NCI-H187 treated with DMSO at 0.1 percent for 48 hours (cell line): ENCODE data around the gene DNM3.

Experiments used
- DNase-seq: peaks from one replicate; lab custom pipeline; 2025; lab: John Stamatoyannopoulos, UW

DNM3 gene

DNA sequence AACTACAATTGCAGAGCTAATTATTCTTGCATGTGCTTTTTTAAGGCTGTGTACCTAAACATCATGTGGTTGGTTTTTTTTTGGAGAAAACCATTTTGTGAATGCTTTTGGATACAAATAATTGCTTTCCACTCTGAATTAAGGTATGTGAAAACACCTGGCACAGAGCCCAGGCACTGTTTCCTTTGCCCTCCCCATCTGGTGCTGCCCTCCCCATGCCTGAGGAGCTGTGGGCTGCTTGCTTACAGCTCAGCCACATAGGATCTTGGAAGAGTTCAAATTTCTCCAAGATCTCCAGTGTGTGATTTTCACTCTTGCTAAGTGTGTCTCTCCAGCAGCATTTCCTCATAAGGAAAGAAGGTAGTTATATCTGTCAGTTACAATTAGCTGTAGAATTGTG, 27.8 kb downstream of the DNM3 start:
- DNase-seq, result no peak

DNA sequence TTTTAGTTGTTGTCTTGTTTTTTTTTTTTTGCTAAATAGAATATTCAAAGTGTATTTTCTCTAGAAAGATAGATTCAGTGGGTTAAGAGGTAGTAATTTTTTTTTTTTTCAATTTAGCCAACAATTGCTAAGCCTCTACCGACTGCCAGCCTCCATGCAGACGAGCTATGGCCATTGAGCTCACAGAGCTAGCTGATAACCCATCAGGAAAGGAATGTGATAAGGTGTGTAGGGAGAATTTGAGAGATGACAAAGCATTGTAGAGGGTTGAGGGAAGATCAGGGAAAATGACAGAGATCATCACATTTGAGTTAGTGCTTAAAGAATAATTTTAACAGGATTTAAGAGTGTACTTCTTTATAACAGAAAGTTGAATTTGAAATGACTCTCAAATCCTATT, 30.6 kb downstream of the DNM3 start:
- DNase-seq, result no peak

DNA sequence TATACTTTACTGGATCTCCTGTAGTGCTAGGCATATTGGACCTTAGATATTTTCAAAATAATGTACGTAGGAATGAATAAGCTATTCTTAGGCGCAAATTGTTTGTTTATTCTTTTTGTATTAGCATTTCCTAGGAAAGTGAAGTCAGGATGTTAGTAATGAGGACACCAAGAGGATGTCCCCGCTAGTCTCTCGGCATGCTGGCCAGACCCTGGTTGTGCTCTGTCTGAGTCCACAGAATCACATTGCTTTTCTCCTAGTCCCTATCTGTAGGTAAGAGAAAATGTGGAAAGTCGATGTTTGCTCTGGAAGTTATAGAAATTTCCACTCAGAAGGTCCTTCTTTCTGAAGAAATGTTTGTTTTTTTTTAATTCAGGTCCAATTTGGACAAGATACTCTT, 31.1 kb downstream of the DNM3 start:
- DNase-seq, result no peak

DNA sequence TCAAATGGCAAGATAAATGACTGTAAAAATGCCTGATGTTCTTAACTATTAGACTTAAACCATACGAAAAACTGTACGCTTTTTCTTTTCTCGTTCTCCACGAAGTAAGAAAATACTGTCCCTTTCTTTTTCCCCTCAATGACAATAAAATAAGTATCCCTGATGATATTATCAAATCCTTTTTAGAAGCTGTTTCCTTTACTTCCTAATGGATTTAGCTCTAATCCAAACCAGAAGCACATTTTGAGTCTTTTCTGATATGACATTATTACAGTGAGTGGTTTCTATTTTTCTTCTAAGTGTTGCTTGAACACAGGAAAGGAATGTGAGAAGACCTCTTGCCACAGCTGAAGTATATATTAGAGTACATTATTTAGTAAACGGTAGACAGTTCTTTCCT, 32.4 kb downstream of the DNM3 start:
- no peak for DNase-seq

DNA sequence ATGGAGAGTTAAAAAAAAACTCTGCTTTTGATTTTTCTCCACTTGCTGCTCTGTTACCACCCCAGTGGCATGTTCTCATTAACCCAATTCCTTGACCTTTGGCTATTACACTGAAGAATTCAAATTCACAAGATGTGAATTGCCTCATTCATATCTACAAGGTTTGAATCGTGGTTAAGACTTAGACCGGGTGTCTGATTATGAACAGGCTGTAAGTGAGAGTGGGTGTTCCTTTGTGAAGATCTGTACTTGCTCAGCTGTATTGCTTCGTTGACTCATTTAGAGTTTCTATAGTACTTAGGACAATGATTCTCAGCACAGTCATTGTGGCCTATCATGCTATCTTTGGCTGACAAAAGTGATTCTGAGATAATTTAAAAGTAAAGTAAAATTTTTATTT, 36.4 kb downstream of the DNM3 start:
- no peak for DNase-seq

DNA sequence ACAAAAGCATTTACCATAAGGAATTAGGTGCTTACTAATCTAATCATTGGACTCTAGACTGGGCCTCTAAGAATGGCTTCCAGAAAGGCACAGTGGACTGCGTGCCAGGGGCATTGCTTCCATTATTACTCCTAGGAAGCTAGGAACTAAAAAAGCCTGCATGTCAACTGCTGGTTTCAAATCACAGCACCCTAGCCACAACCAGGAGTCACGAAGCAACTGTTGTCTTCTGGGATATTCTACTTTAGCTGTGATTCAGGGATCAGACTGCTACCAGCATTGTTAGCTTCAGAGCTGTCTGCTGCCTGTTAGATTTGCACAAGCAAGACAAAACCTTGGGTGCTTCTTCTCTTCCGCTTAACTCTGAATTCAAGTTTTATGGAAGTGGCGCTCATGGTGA, 38.3 kb downstream of the DNM3 start:
- no peak for DNase-seq

DNA sequence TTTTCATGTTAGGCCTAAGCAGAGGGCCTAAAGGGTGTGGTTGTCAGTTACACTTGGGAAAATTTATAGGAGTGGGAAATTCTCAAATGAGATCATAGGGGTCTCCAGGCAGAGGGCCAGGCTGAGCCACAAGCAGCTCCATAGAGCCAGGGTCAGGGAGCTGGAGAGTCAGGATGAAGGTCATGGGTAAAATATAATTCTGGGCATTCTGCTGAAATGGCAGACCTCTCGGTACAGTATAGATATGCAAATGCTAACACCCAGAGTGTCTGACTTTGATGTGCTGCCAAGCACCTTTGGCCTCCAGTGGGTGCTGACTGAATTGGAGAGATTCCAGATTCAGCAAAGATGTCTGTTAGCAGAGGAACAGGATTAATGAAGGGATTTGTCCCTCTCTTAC, 40.1 kb downstream of the DNM3 start:
- no peak for DNase-seq

DNA sequence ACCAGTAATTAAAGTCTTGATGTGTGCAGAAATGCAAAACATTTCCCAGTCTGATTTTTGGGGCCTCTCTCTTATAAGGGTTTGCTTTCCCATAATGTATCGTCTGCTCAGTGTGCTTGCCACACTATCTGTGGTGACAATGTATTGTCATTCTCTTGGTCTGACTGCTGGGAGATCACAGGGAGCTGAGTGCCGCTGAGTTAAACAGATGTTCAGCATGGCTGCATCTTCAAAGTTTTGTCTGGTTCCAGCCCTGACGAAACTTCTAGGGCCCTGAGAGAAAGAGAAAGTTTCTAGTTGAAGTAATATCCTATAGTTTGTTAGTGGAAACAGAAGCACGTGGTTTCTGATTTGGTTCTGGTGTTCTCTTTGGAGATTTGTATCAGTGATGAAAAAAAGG, 42.6 kb downstream of the DNM3 start:
- DNase-seq, result no peak

DNA sequence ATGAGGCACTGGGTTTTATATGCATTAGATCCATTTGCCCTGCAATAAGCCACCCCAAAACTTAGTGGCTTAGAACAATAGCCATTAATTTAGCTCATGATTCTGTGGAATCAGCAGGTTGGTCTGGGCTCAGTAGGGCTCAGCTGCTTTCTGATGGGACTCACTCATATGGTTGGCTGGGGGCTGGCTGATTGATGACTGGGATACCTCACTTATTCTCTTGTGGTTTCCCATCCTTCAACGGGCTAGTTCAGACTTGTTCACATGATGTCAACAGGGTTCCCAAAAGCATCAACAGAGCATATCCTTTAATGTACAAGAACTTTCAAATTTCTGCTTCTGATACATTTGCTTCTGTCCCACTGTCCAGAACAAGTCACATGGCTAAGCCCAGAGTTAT, 43.2 kb downstream of the DNM3 start:
- DNase-seq, result no peak

DNA sequence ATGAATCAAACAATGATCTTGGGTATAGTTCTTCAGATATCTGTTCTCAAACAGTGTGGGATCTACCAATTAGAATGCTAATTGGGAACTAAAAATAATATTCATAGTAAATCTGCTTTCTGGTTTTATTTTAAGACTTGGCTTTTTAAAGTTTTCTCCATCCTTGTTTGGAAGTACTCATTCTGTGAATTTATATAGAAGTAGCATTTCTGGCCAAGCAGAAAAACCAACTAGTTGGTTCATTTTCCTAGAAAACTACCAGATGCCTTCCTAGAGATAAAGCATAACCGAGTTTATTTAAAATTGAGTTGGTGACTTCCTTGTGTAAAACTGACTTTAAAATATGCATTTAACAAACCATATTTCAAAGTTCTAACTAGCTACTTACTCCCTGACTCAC, 48.8 kb downstream of the DNM3 start:
- DNase-seq, result no peak

DNA sequence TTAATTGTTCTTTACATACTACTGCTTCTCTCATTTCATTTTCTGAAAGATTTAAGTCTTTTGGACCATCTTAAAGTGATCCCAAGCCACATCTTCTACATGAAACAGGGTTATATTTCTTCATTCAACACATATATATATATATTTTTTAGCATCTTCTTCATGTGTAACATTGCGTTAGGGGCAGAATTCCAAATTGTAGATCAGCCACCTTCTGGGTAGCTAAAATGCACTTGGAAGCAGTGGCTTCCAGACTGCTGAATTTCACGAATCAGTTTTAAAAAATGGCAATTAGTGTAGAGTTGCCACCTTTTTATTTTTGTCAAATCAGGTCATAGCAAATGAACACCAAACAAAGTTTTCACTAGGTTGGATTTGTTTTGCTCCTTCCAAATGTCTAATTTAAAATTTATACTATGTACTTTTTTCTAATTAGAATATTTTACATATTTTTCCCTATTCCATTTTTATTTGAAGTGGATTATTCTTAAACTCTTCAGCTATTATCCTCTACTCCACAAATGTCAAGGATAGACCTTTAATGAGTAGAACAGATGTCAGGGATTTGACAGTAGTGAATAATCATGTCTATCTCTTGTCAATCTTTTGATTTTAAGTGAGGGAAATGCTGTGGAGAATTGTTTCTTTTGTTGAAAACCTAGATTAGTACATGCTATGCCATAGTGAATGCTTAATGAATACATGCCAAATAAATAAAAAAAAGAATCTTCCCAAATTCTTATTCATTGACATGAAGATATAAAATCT, 55.8 kb downstream of the DNM3 start:
- no peak for DNase-seq

DNA sequence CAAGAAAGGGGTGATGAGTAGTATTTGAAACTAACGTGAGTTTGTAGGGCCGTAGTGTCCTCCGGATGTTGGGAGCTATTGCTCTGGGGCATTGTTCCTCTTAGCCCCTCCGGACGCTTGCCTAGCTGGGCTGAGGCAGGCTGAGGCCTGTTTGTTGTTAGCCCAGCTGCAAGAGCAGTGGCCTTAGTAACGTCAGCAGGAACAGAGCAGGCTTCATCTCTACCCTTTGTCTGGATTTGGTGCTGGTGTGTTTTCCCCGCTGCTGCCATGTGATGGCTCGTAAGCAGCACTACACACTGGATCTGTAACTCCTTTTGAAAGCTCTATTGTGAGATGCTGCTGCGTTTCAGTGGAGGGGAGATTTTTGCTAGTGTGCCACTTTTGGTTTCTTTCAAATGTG, 57.6 kb downstream of the DNM3 start:
- no peak for DNase-seq

DNA sequence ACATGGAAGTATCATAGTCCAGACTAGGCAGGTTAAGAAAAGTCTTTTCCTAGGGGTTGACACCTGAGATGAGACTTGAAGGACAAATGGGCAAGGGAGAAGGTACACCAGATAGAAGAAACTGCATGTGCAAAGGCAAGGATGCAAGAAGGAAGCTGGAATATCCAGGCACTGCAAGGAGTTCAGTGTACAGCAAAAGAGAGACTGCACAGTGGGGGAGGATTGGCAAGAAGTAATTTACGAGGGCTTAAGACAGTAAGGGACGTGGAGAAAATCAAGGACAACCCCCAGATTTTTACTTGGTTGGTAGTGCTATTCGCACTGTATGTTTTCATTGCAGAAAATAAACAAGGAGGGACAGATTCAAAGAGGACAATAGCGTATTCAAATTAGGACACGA, 58.5 kb downstream of the DNM3 start:
- DNase-seq, result no peak

DNA sequence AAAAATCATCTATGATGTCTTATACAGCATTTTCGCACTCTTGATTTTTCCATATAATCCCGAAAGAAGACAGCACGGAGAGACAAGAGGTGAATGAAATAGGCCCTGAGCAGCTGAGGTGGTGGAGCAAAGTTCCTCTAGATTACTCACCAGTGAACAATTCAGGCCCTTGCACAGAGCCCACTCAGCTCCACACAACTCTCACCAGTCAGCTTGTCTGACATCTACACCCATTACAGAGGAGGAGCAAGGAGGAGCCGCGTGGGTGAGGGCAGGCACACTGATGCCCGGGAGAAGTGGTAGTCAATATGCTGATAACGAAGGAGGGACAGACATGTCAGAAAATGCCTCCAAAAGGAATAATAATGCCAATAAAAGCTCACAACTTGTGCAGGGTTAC, 59.9 kb downstream of the DNM3 start:
- no peak for DNase-seq

DNA sequence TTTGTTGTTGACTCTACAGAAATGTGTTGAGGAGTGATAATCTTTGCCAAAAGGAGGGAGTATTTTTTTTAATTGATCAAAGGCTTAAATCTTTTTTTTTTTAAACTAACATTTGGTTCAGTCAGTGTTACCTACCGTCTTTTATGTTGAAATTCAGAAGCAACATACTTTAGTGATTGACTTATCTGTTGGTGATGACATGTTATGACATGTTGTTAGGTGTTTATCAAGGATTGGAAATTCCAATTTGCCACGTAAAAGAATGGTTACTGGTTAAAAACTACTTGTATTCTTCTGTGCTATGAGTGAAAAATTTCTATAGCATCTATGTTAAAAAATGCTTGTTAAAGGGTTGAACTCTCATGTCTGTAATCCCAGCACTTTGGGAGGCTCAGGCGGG, 61.2 kb downstream of the DNM3 start:
- DNase-seq, result no peak

DNA sequence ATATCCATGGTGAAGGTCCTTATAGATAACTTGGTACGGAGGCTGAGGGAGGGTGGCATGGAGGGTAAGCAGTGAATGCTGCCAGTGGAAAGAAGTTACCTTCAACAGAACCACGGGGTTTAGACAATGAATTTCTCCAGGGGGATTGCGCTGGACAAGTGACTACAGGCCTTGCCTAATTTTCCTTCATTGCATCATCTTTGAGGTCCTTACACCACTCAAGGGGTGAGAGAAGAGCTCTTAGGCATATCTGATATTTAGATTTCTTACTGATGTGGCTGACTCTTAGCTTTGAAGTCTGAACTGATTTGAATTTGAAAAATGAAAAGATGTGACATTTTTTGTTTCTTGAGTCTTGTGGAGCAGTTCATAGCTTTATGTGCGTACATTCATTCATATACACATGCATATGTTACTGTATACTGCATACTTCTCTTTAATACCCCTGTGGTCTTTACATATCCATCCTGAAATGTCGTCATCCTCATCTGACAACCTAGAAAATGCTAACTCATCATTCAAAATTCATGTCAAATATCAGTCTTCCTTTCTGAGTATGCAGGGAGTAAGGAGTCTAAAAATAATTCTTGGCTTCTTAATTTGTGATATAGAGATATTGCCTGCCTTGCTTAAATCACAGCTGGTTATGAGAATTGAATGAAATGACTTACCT, 63.6 kb downstream of the DNM3 start:
- no peak for DNase-seq

DNA sequence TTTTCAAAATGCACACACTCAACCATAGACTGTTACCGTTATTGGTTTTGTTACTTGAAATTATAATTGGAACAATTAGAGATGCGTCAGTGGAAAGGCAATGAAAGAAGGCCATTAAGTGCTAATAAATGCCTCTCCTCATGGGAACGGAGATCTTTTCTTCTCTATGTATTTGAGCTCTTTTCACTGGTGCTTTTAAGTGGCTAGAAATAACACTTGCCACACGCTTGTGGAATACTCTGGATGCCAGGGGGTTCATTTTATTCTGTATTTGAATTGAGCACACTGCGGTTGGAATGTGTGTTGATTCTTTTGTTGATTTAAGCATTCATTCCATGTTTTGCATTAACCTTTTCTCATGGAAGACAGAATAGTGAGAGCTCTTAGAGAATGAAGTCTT, 68.4 kb downstream of the DNM3 start:
- no peak for DNase-seq

DNA sequence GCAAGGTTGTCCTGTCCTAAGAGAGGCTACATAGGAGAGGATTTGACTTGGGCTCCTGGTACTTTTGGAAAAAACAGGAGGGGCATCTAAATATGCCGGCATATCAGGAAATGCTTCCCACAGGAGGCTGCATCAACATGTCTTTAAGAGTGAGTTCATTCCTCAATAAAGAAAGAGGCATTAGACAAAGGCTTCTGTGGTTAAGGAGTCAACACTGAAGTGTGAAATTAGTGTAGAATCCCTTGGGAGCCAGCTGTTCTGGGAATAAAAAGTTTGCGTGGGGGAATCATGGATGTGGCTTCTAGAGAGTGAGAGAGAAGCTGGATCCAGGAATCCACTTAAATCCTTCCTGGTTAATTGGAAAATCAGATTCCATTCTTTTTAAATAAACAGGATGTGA, 69.5 kb downstream of the DNM3 start:
- no peak for DNase-seq

DNA sequence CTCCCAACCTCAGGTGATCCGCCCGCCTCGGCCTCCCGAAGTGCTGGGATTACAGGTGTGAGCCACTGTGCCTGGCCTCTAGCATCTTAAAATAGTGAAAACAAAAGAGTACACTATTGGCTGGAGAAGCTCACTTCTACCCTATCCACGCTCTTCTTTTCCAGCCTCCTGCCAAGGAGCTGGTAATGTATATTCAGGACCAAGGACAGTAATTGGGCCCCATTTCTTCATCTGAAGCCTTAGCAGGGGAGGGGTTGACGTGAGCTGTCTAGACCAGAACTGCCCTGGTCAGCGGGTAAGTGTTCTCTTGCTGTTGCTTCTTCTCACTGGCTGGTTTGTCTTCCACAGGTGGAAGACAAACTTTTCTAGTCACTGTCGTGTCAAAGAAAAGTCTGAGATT, 70.2 kb downstream of the DNM3 start:
- DNase-seq, result no peak

DNA sequence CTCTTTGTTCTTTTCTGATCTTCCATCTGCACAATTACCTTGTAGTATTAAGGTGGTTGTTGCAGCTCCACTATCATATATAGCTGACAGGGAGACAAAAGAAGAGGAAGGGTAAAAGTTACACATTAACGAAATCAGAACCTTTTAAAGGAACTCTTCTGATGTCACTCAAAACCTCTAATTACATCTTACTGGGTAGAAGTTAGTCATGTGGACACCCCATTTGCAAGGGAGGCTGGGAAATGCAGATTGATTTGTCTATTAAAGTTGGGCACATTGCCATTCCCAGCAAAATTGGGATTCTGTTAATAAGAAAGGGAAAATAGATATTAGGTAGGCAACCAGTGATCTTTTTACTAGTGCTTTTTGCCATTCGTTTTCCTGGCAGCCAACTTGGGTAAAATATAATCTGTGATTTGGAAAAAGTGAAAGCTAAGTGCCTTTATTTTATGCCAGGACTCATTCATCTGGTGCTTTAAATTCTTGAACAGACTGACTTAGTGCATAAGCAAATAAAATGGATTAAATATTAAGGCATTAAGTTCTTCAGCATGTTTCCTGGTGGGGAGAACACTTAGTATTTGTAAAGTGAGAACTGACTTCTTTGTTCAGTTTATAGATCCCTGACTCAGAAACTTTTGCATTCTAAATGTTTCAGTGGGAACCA, 71.3 kb downstream of the DNM3 start:
- DNase-seq, result no peak

DNA sequence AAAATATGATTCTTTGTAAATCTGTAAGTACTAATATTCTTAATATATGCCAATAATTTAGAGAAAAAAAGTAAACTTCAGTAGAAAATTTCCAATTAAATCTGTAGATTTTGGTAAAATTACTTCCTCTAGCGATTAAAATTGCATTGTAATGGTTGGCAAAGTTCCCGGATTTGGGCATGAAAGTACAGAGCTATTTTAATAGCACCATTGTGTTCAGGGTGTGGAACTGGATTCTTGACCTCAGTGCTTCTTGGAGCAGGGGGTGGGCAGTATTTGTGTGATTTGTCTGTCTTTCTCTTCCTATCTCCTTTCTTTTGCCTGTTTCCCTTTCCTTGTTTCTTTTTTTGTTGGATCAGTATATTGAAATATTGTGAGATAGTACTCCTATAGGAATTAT, 72.1 kb downstream of the DNM3 start:
- no peak for DNase-seq

DNA sequence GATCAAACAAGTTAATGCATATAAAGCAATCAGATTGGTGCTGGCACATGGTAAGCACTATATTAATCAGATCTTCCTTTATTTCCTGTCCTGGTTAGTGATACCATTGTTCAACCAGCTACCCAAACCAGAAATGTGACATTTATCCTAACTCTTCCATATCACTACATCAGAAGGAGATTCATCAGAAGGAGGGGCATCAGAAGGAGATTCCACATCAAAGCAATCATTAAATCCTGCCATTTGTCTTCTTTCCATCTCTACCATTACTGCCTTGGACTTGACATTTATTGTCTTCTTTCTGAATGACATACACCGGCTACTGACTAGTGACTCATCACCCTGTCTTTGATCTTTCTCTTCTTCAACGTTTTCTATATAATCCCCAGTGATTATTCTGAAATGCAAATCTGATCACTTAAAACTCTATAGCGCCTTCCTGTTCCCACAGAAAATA, 75.0 kb downstream of the DNM3 start:
- DNase-seq, result no peak

DNA sequence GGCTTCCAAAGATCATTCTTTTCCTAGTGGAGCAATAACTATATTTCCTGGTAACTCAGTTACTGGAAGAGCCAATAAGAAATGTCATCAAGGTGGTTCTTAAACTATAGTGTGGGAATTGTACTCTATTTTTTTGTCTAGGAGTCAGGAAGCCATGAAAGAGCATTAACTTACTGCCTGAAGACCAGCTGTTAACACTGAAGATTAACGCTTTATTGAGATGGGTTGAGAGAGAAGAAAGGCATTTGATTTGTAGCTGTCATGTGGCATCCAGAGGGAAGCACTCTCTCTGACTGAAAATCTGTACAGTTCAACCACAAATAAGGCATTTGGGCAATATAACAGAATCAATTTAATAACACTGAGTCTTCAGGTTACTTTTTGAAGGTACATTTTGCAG, 76.0 kb downstream of the DNM3 start:
- no peak for DNase-seq
